Inflammatory macrophage (primary cell): Measurements from ENCODE around the gene C3orf70.
"Not testable (repeated sequence)": the region's sequence is repeated elsewhere in the genome, so short reads cannot be mapped to it uniquely, and the experiment has no call there.

Experiments used
- DNase-seq, 2 donors: peaks; one replicate each; pipeline ENCODE4 v3.0.0-alpha.2; 2020 to 2022

Gene C3orf70

GRCh38 chr3:185151101-185151963 is 1.5 kb downstream of the C3orf70 start:
- no peak for DNase-seq

DNA sequence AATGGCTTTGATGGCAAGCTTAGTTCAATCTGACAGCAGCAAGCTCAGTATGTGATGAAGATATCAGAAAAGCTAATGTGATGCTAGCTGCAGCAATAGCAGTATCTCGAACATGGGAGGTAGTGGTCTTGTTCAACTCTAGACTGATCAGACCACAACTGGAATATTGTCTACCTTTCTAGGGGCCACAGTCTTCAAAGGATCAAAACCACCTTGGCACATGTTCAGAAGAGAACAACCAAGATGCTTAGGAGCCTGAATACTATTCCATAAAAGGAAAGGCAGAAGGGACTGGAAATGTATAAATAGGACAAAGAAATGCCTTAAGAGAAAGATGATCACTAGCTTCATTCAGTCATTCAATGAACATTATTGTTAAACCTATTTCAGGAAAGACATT is 2.3 kb downstream of the C3orf70 start:
- DNase-seq, result no peak

- no peak for DNase-seq
These were observed 3.3 kb downstream of the C3orf70 start for GRCh38 chr3:185149591-185149990.

- DNase-seq, result no peak
These were observed 7.3 kb downstream of the C3orf70 start for GRCh38 chr3:185145511-185145910.

GRCh38 chr3:185144784-185145183 is 8.1 kb downstream of the C3orf70 start:
- no peak for DNase-seq

DNA sequence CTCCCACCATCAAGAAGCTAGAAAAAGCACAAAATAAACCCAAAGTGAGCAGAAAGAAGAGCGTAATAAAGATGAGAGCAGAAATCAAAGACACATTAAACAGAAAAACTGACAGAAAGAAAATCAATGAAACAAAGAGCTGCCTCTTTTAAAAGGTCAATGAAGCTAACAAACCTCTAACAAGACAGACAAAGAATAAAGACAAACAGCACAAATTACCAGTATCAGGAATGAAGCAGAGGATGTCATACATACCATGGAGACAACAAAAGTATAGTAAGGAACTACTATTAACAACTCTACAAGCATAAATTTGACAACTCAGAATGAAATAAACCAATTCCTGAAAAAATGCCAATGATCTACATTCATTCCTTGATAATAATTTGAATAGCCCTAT is 15.0 kb downstream of the C3orf70 start:
- no peak for DNase-seq

DNA sequence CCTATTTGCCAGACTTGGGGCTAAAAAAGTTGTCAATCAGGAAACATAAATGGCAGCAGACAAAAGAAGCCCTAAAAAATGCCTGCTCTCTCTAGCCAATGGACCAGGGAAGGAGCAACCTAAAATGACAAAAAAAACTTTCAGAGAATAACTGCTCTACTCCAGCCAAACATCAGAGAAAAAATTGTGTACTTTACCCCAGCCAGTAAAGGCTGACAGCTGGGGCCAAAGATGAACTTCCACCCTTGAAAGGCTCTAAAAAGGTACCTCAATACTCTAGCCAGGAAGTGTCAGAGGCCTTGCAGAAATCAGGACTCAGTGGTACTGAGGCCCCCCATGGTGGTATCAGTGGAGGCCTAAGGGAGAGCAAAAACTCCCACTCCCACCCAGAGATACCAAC is 18.4 kb downstream of the C3orf70 start:
- no peak for DNase-seq

GRCh38 chr3:185131602-185132256 is 21.1 kb downstream of the C3orf70 start:
- DNase-seq, result no peak

DNA sequence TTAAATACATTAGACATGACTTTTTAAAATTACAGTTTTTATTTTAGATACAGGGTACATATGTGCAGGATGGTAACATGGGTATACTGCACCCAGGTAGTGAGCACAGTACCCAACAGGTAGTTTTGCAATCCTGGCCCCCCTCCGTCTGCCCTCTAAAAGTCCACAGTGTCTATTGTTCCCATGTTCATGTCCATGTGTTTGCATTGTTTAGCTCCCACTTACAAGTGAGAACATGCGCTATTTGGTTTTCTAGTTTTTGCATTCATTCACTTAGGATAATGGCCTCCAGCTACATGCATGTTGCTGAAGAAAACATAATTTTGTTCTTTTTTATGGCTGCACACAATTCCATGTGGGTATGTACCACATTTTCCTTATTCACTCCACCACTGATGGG is 23.8 kb downstream of the C3orf70 start:
- no peak for DNase-seq

DNA sequence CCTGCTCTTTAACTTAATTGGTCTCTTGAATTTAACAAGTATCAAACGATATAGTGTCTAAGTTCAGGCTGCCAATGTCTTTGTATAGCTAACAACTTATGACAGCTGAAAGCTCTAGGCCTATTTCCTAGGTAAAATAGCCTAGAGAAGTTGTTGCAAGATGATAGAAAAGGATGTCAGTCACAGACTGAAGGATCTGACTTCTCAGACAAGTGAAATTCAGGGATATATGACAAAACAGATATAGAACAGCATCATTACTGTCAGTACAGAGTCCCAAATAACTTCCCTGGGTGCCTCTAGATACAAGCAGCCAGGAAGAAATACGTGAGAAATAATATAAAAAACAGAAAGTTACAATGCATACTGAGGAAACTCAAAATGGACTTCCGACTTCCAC is 26.7 kb downstream of the C3orf70 start:
- no peak for DNase-seq

GRCh38 chr3:185120126-185120525 is 32.7 kb downstream of the C3orf70 start:
- no peak for DNase-seq

DNA sequence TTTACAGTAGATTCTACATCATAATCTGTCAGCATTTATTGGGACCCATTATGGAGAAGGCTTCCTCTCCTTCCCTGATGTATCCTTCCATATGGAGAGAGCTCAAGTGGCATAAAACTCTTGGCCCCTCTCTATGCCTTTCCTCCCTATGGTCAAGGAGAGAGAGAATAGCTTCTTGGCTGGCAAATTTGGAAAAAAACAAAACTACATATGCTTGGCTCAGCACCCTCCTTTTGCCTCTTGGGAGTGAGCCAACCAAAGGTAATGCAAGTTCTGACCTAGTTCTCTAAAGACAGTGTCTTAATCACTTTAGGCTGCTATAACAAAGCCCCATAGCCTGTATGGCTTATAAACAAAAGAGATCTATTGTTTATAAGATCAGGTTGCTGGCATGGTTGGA is 37.5 kb downstream of the C3orf70 start:
- DNase-seq, result no peak

GRCh38 chr3:185114756-185115155 is 38.1 kb downstream of the C3orf70 start:
- no peak for DNase-seq

- no peak for DNase-seq
These were observed 40.7 kb downstream of the C3orf70 start for GRCh38 chr3:185112186-185112585.

DNA sequence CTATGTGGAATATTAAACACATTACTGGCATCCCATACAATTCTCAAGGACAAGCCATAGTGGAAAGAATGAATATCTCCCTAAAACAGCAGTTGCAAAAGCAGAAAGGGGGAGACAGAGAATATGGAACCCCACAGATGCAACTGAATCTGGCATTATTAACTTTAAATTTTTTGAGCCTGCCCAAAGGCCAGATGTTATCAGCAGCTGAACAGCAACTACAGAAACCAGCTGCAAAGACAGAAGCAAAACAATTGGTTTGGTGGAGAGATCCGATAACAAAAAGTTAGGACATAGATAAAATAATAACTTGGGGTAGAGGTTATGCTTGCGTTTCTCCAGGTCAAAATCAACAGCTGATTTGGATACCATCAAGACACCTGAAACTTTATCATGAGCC is 43.8 kb downstream of the C3orf70 start:
- DNase-seq, result not testable (repeated sequence)

DNA sequence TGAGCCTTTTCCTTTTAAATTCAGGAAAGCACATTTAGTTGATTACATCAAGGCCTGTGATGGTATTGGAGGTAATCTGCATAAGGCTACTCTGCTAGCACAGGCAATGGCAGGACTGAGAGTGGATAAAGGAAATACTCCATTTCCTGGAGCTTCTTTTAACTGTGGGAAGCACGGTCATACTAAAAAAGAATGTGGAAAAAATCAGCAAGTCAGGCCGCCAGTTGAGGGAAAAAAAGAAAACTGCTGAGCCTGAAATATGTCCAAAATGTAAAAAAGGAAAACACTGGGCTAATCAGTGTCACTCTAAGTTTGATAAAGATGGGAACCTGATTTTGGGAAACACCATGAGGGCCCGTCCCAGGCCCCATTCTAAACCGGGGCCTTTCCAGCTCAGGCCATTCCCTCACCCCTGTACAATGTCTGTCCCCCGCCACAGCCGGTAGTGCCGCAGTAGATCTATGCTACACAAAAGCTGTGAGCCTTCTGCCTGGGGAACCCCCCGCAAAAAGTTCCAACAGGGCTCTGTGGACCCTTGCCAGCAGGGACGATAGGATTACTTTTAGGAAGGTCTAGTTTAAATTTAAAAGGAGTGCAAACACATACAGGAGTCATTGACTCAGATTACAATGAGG is 46.5 kb downstream of the C3orf70 start:
- DNase-seq, result not testable (repeated sequence)

DNA sequence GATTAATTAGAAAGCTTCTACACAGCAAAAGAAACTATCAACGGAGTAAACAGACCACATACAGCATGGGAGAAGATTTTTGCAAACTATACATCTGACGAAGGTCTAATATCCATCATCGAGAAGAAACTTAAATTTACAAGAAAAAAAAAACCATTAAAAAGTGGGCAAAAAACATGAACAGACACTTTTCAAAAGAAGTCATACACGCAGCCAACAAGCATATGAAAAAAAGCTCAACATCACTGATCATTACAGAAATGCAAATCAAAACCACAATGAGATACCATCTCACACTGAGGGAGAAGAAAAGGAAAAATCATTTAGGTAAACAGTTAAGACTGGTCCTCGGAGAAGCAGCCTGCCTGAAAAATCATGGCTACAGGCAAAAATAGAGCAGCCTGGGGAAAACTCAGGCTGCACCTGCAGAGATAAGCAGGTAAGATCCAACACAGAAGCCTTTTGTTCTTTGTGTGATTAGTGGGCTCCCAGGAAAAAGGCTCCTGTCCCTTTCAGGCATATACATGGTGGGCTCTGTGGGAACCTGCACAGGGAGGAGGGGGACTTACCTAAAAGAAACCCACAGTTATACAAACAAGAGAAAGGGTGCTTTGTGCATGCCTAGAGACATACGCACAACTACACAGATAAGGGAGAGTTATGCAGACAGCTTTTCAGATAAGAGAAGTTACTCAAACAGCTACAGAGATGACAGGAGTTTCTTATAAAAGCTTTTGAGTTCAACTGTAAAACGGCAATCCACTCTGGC is 49.3 kb downstream of the C3orf70 start:
- DNase-seq, result no peak

DNA sequence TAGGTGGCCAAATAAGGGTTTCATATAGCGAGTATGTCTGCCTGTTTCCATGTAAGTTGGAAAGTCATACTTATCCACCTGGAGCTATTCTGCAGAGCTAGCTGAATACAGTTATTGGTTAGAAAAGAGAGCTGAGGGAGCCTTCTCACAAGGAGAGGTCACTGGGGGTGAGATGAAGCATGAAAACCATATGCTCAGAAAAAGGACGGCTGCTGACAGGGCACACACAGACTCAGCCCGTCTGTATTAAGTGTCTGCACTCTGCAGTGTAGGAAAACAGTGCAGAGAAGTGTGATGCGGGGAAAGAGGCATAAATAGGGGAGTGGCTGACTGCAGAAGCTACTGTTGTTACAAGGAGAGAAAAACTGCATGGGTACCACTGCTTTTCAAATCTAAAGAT is 58.2 kb downstream of the C3orf70 start:
- DNase-seq, result no peak

DNA sequence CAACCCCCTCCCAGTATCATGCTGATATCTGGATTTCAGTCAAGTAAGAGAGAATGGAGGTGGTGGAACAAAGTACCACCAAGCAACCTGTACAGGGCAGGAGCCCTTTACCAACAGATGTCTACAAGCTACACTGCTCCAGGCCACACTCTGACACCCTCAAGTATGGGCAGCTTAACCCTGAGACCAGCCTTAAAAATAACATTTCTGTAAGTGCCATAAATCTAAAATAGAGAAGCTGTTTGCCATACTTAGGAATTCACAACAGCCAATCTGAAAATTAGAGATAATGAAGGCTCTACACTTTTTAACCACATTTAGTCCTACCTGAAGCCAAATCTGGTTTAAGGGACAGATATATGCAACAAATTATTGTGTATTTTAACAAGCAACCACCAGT is 59.7 kb downstream of the C3orf70 start:
- DNase-seq, result no peak

- DNase-seq, result no peak
These were observed 62.0 kb downstream of the C3orf70 start for GRCh38 chr3:185090811-185091210.

DNA sequence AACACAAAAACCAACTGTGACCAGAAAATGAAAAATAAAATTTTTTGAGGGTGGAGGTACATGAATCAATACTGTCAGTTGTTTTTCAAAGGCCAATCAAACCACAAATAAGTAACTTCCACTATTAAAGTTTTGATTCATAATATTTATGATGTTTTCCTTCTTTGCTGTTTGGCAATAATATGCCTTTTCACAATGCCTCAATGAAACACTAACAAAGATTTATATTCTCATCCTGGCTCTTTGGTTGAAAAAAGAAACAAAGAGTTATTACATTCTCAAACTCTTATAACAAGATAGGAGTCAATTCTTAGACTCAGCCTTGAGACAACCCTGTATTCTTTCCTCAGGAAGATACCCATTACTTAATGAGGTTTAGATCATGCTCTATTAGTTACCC is 63.1 kb downstream of the C3orf70 start:
- DNase-seq, result no peak

DNA sequence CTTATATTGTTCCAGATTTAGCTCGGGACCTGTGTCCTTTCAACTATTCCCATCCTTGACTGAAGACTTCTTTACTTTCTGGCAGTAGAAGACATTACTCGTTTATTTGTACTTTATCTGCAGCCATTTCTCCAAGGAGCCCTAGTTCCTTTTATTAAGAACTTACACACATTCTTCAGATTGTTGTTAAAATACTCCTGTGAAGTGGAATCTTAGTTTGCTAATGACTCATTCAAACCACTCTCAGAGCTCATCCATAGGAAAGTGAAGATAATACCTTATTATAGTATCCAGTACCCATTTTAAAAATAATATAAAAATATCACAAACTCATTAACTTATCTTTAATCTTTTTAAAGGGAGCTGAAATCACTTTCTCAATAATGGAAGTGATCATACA is 63.5 kb downstream of the C3orf70 start:
- DNase-seq, result no peak

DNA sequence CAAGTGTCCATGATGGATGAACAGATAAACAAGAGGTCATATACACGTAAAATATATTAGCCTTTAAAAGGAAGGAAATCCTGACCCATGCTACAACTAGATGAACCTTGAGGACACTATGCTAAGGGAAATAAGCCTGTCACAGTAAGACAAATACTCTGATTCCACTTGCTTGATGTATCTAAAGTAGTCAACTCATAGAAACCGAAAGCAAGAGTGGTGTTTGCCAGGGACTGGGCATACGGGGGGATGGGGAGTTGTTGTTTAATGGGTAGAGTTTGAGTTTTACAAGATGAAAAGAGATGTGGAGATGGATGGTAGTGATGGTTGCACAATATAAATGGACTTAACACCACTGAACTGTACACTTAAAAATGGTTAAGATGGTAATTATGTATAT is 65.4 kb downstream of the C3orf70 start:
- no peak for DNase-seq
